H1 (cell line): ENCODE measurements around the gene PLK5. TPM values are rescaled to one million over a fixed set of nuclear protein-coding genes. Genes with fewer than 3 reads are reported as not detected.

Experiments
- ASH2L ChIP-seq: fragments of 200-600, 300-600 bp; sonication (generic); IDR thresholded peaks from one replicate; pipeline ENCODE4 v1.7.1; 2017; ENCODE audit warnings: low read length
- CREB1 ChIP-seq: IDR thresholded peaks from 2 replicates; pipeline ENCODE4 v1.6.1; 2012; ENCODE audit warnings: inconsistent platforms
- EZH2 ChIP-seq: fragments of 200-600 bp; sonication (generic); IDR thresholded peaks from 2 replicates; pipeline ENCODE4 v1.7.1; 2012; ENCODE audit warnings: low read depth, mild to moderate bottlenecking, moderate library complexity, low read length, inconsistent platforms; ENCODE audit not compliant: severe bottlenecking
- KDM5A ChIP-seq: fragments of 200-600 bp; IDR thresholded peaks from 2 replicates; pipeline ENCODE4 v1.7.1; 2012; ENCODE audit warnings: mild to moderate bottlenecking, low read length, inconsistent platforms, mixed read lengths
- NRF1 ChIP-seq: IDR thresholded peaks from 2 replicates; pipeline ENCODE4 v1.6.1; 2011; ENCODE audit warnings: mild to moderate bottlenecking, low read depth, low read length, improper control_type of control experiment
- POLR2A ChIP-seq, 2 experiments: IDR thresholded peaks; 1 replicate in 1 of 2; 2 replicates in 1 of 2; pipeline ENCODE4 v1.6.1; 2011; ENCODE audit warnings: low read depth in 2 of 2, low read length in 2 of 2, mild to moderate bottlenecking in 2 of 2; ENCODE audit errors: control extremely low read depth in 1 of 2
- RBBP5 ChIP-seq: IDR thresholded peaks from 2 replicates; pipeline ENCODE4 v1.7.1; 2012; ENCODE audit warnings: low read depth, mild to moderate bottlenecking, inconsistent platforms, low read length, moderate library complexity, borderline replicate concordance
- SP4 ChIP-seq: IDR thresholded peaks from 2 replicates; pipeline ENCODE4 v1.6.1; 2012; ENCODE audit warnings: low read length, inconsistent platforms
- SUZ12 ChIP-seq: fragments of 200-600 bp; sonication (generic); IDR thresholded peaks from 2 replicates; pipeline ENCODE4 v1.6.1; 2012; ENCODE audit warnings: mild to moderate bottlenecking, inconsistent platforms, low read length, moderate library complexity, mixed read lengths
- TEAD4 ChIP-seq: IDR thresholded peaks from 2 replicates; pipeline ENCODE4 v1.6.1; 2012; ENCODE audit warnings: low read depth, low read length, inconsistent platforms, mixed read lengths
- YY1 ChIP-seq: IDR thresholded peaks from 2 replicates; pipeline ENCODE4 v1.6.1; 2011; ENCODE audit warnings: low read depth, mild to moderate bottlenecking, low read length
- polyA plus RNA-seq, 7 experiments: library from polyadenylated mRNA; depleted of rRNA in 3 of 7; stranded (reverse) in 5 of 7; unstranded in 2 of 7; fragments of >200 nt in 5 of 7; fragments of 200-250 nt in 2 of 7; gene quantifications; 1 replicate in 5 of 7; 2 replicates in 1 of 7; 4 replicates in 1 of 7; pipeline versions ENCODE4 v1.2.1 to v1.2.3, GENCODE V29; 2011 to 2013; ENCODE audit warnings: missing spikeins in 2 of 7, mixed read lengths in 2 of 7
- total RNA-seq: library from RNA; stranded (reverse); fragmentation: NEBNext Ultra II Directional; extraction: Animal tissue kit (Norgen Biotek cat#: 25700); gene quantifications from 2 replicates; pipeline ENCODE4 v1.2.1, GENCODE V29; 2021
- TF ChIP-seq, protein P1 (sequence below): IDR thresholded peaks from 2 replicates; pipeline ENCODE4 v1.6.1; 2011; ENCODE audit warnings: low read depth, mild to moderate bottlenecking, low read length; ENCODE audit not compliant: insufficient read depth

The PLK5 gene
- total and polyA plus RNA-seq, 2 of the 8 experiments (the other 6 are each of a cell fraction or from before 2014, with no cell fraction given): 0.43 to 0.45 TPM

GRCh38 chr19:1491114-1491848 is 32.6 kb upstream of the PLK5 start, which contains the start of gene REEP6 (continued):
- TF ChIP-seq RBBP5: no peak
- TF ChIP-seq SP4: peak; percentile 4; the same call in 1 of the 2 replicates
- TF ChIP-seq SUZ12: 0 out of 2 replicates have a peak, but pooled peaks have one; percentile 33
- no peak for TF ChIP-seq EZH2
- TF ChIP-seq POLR2A (IDR thresholded peaks at IDR 0.05; ENCODE audit: control extremely low read depth in 1 of 2, low read depth in 2 of 2, low read length in 2 of 2): no peak
- no peak for TF ChIP-seq KDM5A
- TF ChIP-seq, protein P1, sequence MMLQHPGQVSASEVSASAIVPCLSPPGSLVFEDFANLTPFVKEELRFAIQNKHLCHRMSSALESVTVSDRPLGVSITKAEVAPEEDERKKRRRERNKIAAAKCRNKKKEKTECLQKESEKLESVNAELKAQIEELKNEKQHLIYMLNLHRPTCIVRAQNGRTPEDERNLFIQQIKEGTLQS: no peak
- TF ChIP-seq TEAD4: no peak
- TF ChIP-seq NRF1: no peak
- no peak for TF ChIP-seq YY1
- 0 out of 2 replicates have a peak, but pooled peaks have one; percentile 4 for TF ChIP-seq CREB1
- TF ChIP-seq ASH2L: no peak
